HG03469 (cell line): ENCODE results near the gene CIAO3.
"Not testable (repeated sequence)": the region's sequence is repeated elsewhere in the genome, so short reads cannot be mapped to it uniquely, and the experiment has no call there.

Experiments
- ATAC-seq: cut with Tn5 transposase; IDR thresholded peaks from one replicate; pipeline ENCODE4 v1.9.1; 2021; ENCODE audit warnings: mild to moderate bottlenecking, moderate library complexity, moderate number of reproducible peaks; ENCODE audit not compliant: unreplicated experiment

The CIAO3 gene

DNA sequence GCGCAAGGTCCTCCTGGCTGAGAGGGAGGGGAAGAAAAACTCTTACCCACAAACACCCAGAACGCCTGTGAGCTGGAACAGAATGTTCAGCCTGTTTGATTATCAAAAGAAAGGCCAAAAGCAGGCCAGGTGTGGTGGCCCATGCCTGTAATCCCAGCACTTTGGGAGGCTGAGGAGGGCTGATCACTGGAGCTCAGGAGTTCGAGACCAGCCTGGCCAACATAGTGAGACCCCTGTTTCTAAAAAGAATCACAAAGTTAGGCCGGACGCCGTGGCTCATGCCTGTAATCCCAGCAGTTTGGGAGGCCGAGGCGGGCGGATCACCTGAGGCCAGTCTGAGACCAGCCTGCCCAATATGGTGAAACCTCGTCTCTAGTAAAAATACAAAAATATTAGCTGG lies 35.5 kb upstream of the CIAO3 start:
- ATAC-seq = not testable (repeated sequence)

- ATAC-seq = no peak
Observed at GRCh38 chr16:775236-775796, 34.5 kb upstream of the CIAO3 start.

GRCh38 chr16:774086-775001 lies 33.5 kb upstream of the CIAO3 start:
- ATAC-seq = no peak

DNA sequence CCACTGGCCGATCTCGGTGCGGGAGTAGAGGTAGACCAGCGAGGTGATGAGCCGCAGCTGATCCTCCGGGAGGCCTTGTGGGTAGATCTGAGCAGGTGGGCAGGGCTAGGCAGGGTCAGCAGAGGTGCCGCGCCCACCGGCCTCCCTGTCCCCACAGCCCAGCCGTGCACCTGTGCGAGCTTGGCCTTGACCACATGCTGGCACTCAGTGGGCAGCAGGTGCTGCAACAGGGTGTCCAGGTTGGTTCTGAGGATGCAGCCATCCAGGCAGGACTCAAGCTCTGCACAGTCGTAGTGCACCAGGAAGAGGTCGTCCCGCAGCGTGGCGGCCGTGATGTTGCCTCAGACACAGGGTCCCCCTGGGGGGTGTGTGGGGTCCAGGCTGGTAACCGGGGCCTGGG lies 32.2 kb upstream of the CIAO3 start:
- ATAC-seq = no peak

- no peak for ATAC-seq
Observed at GRCh38 chr16:770411-770810, 29.6 kb upstream of the CIAO3 start.

DNA sequence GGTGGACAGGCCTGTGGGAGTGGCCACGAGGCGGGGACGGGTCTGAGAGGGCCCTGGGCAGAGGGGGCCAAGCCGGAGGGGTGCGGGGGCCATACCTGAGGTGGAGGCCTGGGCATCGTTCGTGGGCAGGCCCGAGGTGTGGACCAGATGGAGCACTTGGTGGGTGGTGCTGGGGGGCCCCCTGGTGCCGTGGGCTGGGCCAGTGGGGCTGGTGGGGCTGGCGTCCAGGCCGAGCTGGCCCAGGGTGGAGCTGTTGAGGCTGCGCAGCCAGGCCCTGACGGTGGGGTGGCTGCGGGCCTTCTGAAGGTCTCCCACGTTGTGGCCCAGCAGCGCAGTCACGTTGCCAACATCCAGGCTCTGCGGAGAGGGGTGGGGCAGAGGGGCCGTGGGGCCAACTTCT lies 29.1 kb upstream of the CIAO3 start:
- no peak for ATAC-seq

DNA sequence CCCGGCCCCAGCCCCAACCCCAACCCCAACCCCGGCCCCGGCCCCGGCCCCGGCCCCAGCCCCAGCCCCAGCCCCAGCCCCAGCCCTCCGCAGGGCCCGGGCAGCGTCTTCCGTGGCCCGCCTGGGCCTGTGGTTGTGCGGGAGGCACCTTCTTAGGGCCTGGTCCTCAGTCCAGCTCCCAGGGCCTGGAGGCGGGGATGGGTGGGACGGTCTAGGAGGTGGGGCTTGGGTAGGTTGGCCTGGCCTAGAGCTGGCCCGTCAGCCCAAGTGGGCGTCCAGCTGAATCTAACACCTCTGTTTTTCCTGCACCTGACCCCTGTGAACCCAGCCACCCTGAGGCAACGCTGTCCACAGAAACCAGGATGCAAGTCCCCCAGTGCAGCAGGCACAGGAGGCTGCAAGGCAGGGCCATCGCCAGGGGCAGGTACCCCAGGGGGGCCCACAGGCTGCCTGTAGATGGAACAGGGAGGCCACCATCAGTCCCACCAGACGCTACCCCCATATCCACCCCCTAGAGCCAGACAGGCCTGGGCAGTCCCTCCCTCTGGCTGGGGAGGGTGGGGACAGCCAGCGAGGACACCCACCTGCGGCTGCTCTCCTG lies 28.5 kb upstream of the CIAO3 start:
- no peak for ATAC-seq

GRCh38 chr16:768428-768827 lies 27.6 kb upstream of the CIAO3 start:
- no peak for ATAC-seq

DNA sequence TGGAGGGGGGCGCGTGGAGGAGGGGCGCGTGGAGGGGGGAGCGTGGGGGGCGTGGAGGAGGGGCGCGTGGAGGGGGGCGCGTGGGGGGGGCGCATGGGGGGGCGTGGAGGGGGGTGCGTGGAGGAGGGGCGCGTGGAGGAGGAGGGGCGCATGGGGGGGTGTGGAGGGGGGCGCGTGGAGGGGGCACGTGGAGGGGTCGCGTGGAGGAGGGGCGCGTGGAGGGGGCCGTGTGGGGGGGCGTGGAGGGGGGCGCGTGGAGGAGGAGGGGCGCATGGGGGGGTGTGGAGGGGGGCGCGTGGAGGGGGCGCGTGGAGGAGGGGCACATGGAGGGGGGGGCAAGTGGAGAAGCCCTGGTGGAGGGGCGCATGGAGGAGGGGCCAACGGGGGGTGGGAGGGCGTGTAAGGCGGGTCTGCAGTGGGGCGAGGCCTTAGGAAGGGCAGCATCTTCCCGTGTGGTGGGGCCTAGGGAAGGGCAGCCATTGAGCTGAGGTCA lies 27.0 kb upstream of the CIAO3 start:
- no peak for ATAC-seq

DNA sequence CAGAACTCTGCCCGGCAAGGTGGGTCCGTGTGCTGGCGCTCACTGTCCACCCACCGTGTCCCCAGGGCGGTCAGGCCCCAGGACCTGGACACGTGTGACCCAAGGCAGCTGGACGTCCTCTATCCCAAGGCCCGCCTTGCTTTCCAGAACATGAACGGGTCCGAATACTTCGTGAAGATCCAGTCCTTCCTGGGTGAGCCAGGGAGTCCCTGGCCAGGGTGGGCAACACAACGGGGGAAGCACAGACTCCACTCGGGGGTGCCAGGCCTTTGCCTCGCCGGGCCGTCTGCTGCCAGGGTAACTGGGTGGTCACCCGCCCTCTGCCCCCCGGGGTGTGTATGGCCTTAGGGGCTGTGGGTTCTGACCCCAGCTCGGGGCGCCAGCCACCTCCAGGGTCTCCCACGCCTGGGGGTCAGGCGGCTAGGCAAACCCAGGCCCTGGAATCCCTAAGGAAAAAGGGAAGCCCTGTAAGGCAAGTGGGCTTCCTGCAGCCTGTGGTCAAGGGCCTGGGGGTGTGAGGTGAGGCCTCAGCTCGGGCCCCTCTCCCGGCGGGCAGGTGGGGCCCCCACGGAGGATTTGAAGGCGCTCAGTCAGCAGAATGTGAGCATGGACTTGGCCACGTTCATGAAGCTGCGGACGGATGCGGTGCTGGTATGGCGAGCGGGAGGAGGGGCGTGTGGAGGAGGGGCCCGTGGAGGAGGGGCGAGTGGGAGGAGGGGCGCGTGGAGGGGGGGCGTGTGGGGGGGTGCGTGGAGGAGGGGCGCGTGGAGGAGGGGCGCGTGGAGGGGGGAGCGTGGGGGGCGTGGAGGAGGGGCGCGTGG lies 26.2 kb upstream of the CIAO3 start:
- no peak for ATAC-seq

DNA sequence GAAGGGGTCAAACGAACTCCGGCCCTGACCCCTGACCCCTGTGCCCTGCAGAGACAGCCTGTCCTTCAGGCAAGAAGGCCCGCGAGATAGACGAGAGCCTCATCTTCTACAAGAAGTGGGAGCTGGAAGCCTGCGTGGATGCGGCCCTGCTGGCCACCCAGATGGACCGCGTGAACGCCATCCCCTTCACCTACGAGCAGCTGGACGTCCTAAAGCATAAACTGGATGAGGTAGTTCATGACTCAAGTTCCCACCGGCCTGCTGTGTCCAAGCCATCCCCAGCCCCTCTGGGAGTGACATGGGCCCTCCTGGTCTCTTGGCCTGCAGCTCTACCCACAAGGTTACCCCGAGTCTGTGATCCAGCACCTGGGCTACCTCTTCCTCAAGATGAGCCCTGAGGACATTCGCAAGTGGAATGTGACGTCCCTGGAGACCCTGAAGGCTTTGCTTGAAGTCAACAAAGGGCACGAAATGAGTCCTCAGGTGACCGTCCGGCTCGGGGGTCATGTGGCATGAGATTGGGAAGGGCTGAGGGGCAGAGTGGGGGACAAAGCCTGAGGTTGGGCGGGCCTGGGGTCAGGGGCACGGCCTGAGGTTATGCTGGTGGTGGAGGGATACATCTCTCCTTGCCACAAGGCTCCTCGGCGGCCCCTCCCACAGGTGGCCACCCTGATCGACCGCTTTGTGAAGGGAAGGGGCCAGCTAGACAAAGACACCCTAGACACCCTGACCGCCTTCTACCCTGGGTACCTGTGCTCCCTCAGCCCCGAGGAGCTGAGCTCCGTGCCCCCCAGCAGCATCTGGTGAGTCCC lies 25.4 kb upstream of the CIAO3 start:
- no peak for ATAC-seq

- ATAC-seq = no peak
Observed at GRCh38 chr16:765488-765865, 24.7 kb upstream of the CIAO3 start.

- ATAC-seq = no peak
Observed at GRCh38 chr16:764848-765487, 24.2 kb upstream of the CIAO3 start.

DNA sequence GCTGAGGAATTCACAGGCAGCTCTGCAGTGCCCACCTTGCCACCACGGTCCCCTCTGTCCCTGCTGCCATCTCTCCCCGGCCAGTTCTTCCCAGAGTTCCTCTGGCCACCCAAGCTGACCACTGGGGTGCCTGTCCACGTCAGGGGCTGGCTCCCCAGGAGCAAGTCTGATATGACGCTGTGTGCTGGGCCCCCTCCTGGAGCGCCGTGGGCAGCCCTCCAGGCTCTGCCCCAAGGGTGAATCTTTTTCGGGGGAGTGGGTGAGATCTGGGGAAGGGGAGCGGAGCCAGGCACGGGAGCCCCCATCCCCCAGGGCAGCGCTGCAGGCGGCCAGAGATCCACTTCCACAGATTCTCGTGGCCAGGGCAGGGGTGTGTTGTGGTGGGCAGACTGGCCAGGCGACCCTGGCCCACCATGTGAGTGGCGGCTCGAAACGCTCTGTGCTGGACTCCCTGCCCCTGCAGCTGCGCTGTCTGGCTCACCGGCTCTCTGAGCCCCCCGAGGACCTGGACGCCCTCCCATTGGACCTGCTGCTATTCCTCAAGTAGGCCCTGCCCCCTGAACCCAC lies 23.5 kb upstream of the CIAO3 start:
- no peak for ATAC-seq

GRCh38 chr16:763369-764183 lies 22.8 kb upstream of the CIAO3 start:
- ATAC-seq = no peak

DNA sequence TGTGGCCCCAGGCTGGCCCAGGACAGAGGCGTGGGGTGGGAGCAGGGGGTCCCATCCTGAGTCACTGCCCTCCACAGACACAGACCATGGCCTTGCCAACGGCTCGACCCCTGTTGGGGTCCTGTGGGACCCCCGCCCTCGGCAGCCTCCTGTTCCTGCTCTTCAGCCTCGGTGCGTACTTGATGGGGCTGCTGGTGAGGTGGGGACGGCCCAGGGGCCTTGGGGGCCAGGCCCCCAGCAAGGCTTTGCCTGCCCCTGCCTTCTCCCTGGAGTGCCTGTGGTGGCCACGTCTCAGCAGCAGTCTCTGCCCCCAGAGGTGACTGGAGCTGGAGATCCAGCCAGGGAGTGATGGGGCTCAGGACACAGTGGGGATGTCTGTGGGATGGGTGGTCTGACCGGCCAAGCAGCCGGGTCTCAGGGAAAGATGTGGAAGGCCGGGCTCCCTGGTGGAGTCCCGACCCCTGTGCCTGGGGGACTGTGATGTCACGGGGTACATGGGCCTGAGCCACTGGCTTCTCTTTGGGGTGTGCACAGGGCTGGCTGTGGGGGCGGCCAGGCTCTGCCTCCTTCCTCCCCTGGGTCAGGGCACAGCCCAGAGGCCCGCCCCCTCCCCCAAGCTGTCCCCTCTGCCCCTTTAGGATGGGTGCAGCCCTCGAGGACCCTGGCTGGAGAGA lies 21.9 kb upstream of the CIAO3 start:
- ATAC-seq = no peak

DNA sequence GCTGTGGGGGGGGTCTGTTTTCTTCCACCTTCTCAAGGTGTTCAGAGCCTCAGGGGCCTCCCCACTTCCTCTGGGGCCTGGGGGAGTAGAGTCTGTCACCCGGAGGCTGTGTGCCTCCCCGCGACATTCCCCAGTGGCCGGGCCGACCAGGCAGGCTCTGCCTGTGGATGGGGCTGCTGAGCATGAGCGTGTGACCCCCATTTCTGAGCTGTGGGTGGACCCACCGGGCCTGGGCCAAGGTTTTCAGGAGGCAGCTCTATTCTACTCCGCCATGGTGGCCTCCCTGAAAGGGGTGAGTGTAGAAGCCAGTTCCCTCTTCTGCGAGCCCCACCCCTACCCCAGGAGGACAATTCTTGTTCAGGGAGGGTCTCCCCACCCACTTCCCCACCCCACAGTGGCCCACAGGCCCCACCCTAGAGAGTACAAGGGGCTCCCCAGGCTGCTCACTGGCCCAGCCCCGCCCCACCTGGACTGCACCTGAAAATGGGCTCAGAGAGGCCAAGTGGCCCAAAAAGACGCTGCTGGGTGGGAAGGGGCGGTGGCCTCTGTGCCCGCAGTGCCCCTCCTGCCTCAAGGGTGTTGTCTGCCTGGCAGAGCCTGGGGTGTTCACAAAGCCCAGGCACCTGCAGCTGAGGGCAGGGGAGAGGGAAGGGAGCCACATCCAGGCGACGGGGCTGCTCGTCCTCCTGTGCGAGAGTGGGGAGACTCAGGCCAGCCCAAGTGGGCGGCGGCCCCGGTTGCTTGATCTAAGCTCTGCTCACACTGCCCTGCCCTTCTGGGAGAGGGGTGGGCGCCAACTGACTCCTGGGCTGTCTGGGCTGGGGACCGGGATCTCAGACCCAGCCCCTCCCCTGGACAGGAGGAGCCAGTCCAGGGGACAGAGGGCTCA lies 21.1 kb upstream of the CIAO3 start:
- no peak for ATAC-seq
